ENCODE results near the gene TNFAIP3.

TNFAIP3 gene

GRCh38 chr6:137867685-137868509, 838 bp downstream of the TNFAIP3 start:
- Histone ChIP-seq H3K36me3 (ENCODE audit: insufficient read depth, insufficient read length, low read length) (peaks cover 19% of the 10 kb centered on the region), H3K9ac (ENCODE audit: insufficient read length, low read depth) (peak overlapping the region; percentile 81), H3K4me1 (ENCODE audit: insufficient read depth, insufficient read length) (peaks cover 3% of the 10 kb centered on the region), H3K4me3 (ENCODE audit: insufficient read length, low read depth) (peak overlapping the region; percentile 74), H3K9me3 (ENCODE audit: insufficient read depth, low read length) (no peaks in the 10 kb centered on the region), H3K27me3 (ENCODE audit: insufficient read depth, insufficient read length) (peaks cover 18% of the 10 kb centered on the region)
- DNase-seq (ENCODE audit: low read depth, low spot score): no peak
- TF ChIP-seq YY1 (IDR thresholded peaks at IDR 0.05; ENCODE audit: insufficient read depth, insufficient read length) (no peak), SUZ12 (IDR thresholded peaks at IDR 0.05; ENCODE audit: extremely low read depth, insufficient read depth, insufficient read length) (no peak), ZNF274 (IDR thresholded peaks at IDR 0.05; ENCODE audit: low read depth, low read length) (no peak)

GRCh38 chr6:137868721-137869548, 1.9 kb downstream of the TNFAIP3 start:
- Histone ChIP-seq H3K4me1 (ENCODE audit: insufficient read depth, insufficient read length) (peaks cover 3% of the 10 kb centered on the region), H3K9me3 (ENCODE audit: insufficient read depth, low read length) (no peaks in the 10 kb centered on the region), H3K36me3 (ENCODE audit: insufficient read depth, insufficient read length, low read length) (peaks cover 22% of the 10 kb centered on the region), H3K9ac (ENCODE audit: insufficient read length, low read depth) (no peak overlapping the region), H3K27me3 (ENCODE audit: insufficient read depth, insufficient read length) (peaks cover 18% of the 10 kb centered on the region), H3K4me3 (ENCODE audit: insufficient read length, low read depth) (peak overlapping the region; percentile 1)
- TF ChIP-seq SUZ12 (IDR thresholded peaks at IDR 0.05; ENCODE audit: extremely low read depth, insufficient read depth, insufficient read length): no peak
- TF ChIP-seq YY1 (IDR thresholded peaks at IDR 0.05; ENCODE audit: insufficient read depth, insufficient read length): no peak
- no peak for TF ChIP-seq ZNF274 (IDR thresholded peaks at IDR 0.05; ENCODE audit: low read depth, low read length)
- no peak for DNase-seq (ENCODE audit: low read depth, low spot score)

- peaks cover 3% of the 10 kb centered on the region for H3K4me1 ChIP-seq (ENCODE audit: insufficient read depth, insufficient read length)
- no peak for DNase-seq (ENCODE audit: low read depth, low spot score)
- TF ChIP-seq YY1 (IDR thresholded peaks at IDR 0.05; ENCODE audit: insufficient read depth, insufficient read length) (no peak), SUZ12 (IDR thresholded peaks at IDR 0.05; ENCODE audit: extremely low read depth, insufficient read depth, insufficient read length) (no peak), ZNF274 (IDR thresholded peaks at IDR 0.05; ENCODE audit: low read depth, low read length) (no peak)
- H3K4me3 ChIP-seq (ENCODE audit: insufficient read length, low read depth): no peak overlapping the region
- no peak overlapping the region for H3K9ac ChIP-seq (ENCODE audit: insufficient read length, low read depth)
- H3K9me3 ChIP-seq (ENCODE audit: insufficient read depth, low read length): no peaks in the 10 kb centered on the region
- peaks cover 29% of the 10 kb centered on the region for H3K36me3 ChIP-seq (ENCODE audit: insufficient read depth, insufficient read length, low read length)
- H3K27me3 ChIP-seq (ENCODE audit: insufficient read depth, insufficient read length): peaks cover 18% of the 10 kb centered on the region
Measured at GRCh38 chr6:137869549-137870307, 2.7 kb downstream of the TNFAIP3 start.

GRCh38 chr6:137870308-137870644, 3.2 kb downstream of the TNFAIP3 start:
- TF ChIP-seq SUZ12 (IDR thresholded peaks at IDR 0.05; ENCODE audit: extremely low read depth, insufficient read depth, insufficient read length) (no peak), ZNF274 (IDR thresholded peaks at IDR 0.05; ENCODE audit: low read depth, low read length) (no peak), YY1 (IDR thresholded peaks at IDR 0.05; ENCODE audit: insufficient read depth, insufficient read length) (no peak)
- no peak overlapping the region for H3K9ac ChIP-seq (ENCODE audit: insufficient read length, low read depth)
- H3K36me3 ChIP-seq (ENCODE audit: insufficient read depth, insufficient read length, low read length): peaks cover 34% of the 10 kb centered on the region
- peaks cover 18% of the 10 kb centered on the region for H3K27me3 ChIP-seq (ENCODE audit: insufficient read depth, insufficient read length)
- no peaks in the 10 kb centered on the region for H3K9me3 ChIP-seq (ENCODE audit: insufficient read depth, low read length)
- no peak for DNase-seq (ENCODE audit: low read depth, low spot score)
- no peaks in the 10 kb centered on the region for H3K4me1 ChIP-seq (ENCODE audit: insufficient read depth, insufficient read length)
- H3K4me3 ChIP-seq (ENCODE audit: insufficient read length, low read depth): no peak overlapping the region

GRCh38 chr6:137870744-137871247, 3.7 kb downstream of the TNFAIP3 start:
- no peak overlapping the region for H3K9ac ChIP-seq (ENCODE audit: insufficient read length, low read depth)
- DNase-seq (ENCODE audit: low read depth, low spot score): no peak
- peaks cover 18% of the 10 kb centered on the region for H3K27me3 ChIP-seq (ENCODE audit: insufficient read depth, insufficient read length)
- no peaks in the 10 kb centered on the region for H3K9me3 ChIP-seq (ENCODE audit: insufficient read depth, low read length)
- H3K36me3 ChIP-seq (ENCODE audit: insufficient read depth, insufficient read length, low read length): peaks cover 39% of the 10 kb centered on the region
- H3K4me3 ChIP-seq (ENCODE audit: insufficient read length, low read depth): no peak overlapping the region
- H3K4me1 ChIP-seq (ENCODE audit: insufficient read depth, insufficient read length): no peaks in the 10 kb centered on the region
- no peak for TF ChIP-seq YY1 (IDR thresholded peaks at IDR 0.05; ENCODE audit: insufficient read depth, insufficient read length)
- TF ChIP-seq SUZ12 (IDR thresholded peaks at IDR 0.05; ENCODE audit: extremely low read depth, insufficient read depth, insufficient read length): no peak
- no peak for TF ChIP-seq ZNF274 (IDR thresholded peaks at IDR 0.05; ENCODE audit: low read depth, low read length)

GRCh38 chr6:137871291-137871690, 4.2 kb downstream of the TNFAIP3 start:
- H3K9ac ChIP-seq (ENCODE audit: insufficient read length, low read depth): no peak overlapping the region
- H3K4me3 ChIP-seq (ENCODE audit: insufficient read length, low read depth): no peak overlapping the region
- no peaks in the 10 kb centered on the region for H3K4me1 ChIP-seq (ENCODE audit: insufficient read depth, insufficient read length)
- peaks cover 44% of the 10 kb centered on the region for H3K36me3 ChIP-seq (ENCODE audit: insufficient read depth, insufficient read length, low read length)
- no peak for TF ChIP-seq ZNF274 (IDR thresholded peaks at IDR 0.05; ENCODE audit: low read depth, low read length)
- no peak for TF ChIP-seq YY1 (IDR thresholded peaks at IDR 0.05; ENCODE audit: insufficient read depth, insufficient read length)
- no peak for TF ChIP-seq SUZ12 (IDR thresholded peaks at IDR 0.05; ENCODE audit: extremely low read depth, insufficient read depth, insufficient read length)
- DNase-seq (ENCODE audit: low read depth, low spot score): no peak
- peaks cover 18% of the 10 kb centered on the region for H3K27me3 ChIP-seq (ENCODE audit: insufficient read depth, insufficient read length)
- no peaks in the 10 kb centered on the region for H3K9me3 ChIP-seq (ENCODE audit: insufficient read depth, low read length)

All from NT2/D1 (cell line).